Measurements from ENCODE around the gene WNT7A.

Gene WNT7A

DNA sequence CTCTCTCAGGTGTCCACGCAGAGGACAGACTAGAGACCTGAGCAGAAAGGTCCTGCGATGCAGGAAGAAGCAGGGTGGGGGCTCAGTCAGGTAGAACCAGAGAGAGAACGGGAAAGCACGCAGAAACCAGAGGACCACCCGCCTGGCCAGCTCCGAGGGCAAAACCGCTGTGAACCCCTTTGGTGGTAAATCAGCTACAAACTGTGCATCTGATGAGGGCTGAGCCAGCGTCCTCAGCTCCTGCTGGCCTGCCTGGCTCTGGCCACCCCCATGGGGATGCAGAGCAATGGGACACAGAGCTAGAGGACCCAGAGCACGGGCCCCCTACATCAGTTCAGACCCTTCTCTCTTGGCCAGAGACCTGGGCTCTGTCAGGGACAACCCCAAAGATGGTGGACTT, 44.6 kb downstream of the WNT7A start:
- H3K4me3 ChIP-seq = no peak overlapping the region
- H3K27ac ChIP-seq = no peak overlapping the region

DNA sequence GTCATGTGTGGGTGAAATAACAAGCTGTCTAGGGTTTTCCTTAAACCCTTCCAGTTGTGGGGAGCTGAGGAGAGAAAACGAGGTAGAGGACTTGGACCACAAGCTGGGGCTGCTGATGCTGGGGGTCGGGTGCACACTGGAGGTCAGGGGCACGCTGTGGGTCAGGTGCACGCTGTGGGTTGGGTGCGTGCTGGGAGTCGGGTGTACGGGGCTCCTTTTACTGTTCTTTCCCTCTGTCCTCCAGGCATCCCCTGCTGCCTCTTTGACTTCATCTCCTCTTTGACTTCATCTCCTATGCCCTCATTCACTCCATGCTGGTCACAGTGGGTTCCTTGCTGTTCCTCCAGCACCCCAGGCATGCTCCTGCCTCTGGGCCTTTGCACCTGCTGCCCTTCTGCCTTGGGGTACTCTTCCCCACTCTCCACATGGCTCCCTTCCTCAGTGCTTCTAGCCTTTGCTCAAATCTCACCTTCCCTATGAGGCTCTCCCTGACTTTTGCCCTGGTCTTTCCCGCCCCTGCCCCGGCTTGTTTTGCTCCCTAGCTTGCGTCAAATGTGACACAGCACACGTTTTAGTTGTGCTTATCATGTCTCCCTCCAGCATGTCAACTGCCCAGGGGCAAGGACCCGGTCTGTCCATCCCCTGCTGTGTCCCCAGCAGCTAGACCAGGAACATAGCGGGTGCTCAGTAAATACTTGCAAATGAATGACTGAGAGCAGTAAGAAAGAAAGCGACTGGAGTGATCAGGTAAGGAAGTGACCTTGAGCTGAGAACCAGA, 45.4 kb downstream of the WNT7A start:
- H3K4me3 ChIP-seq = no peak overlapping the region
- H3K27ac ChIP-seq = no peak overlapping the region

DNA sequence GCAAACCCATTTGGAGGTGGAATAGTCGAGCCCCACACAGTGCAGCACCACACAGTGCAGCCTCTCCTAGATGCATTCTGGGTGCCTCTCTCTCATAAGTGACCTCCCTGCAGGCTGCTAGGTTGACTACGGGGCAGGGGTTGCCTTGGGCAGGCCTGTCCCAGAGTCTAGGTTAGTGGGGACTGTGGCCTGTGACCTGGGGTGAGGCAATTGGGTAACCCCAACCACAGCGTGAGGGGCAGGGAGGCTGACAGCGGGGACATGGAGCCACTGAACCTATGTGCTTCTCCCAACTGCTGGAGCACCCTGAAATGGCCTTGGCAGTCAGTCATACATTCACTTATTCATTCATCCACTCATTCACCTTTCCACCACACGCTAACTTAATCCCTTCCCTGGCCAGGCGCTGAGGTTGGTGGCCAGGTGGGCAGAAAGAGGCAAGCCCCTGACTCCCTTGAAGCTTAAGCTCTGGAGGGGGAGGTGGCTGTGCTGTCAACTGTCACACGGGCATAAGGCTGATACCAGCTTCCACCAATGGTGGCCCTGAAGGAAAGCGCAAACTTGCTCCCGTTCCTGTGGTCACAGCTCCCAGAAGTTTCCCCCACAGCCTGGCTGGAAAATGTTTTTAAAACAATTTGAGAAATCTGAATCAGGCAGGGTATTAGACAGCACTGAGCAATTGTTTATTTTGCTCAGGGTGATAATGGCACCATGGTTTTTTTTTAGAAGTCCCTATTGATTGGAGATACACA, 46.2 kb downstream of the WNT7A start:
- Histone ChIP-seq H3K4me3 (no peak overlapping the region), H3K27ac (no peak overlapping the region)

DNA sequence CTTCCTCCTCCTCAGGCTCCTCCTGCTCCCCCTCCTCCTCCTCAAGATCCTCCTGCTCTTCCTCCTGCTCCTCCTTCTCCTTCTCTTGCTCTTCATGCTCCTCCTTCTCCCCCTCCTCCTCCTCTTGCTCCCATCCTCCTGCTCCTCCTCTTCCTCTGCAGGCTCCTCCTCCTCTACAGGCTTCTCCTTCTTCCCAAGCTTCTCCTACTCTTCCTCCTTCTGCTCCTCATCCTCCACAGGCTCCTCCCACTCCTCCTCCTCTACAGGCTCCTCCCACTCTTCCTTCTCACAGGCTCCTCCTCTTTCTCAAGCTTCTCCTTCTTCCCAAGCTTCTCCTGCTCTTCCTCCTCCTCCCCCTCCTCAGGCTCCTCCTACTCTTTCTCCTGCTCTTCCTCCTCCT, 47.7 kb downstream of the WNT7A start:
- Histone ChIP-seq H3K4me3 (no peak overlapping the region), H3K27ac (no peak overlapping the region)

DNA sequence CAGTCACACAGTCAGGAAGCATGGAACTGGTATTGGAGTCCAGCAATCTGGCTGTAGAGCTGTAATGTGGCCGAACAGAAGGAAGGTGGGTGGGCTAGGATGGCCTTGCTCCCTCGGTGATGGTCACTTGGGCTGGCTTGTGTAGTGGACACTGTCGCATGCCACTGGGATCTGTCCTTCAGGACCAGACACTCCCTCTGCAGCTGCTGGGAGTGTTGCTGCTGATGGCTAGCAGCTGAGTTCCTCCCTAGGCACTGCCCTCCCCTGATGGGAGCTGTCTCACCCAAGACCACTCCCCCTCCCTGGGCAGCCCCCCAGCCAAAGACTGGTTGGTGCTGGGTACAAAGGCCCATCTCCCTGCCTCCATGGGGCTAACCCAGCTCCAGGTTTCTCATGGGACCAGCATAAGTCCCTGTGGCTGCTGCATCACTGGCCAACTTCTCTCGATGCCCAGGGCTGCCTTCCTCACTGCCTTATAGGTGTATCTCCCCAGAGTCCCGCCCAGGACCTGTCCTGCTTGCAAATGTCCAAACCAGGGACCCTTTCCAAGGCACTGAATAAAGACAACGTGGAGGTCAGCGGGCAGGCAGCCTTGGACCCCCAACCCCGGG, 48.4 kb downstream of the WNT7A start:
- Histone ChIP-seq H3K4me3 (no peak overlapping the region), H3K27ac (no peak overlapping the region)

DNA sequence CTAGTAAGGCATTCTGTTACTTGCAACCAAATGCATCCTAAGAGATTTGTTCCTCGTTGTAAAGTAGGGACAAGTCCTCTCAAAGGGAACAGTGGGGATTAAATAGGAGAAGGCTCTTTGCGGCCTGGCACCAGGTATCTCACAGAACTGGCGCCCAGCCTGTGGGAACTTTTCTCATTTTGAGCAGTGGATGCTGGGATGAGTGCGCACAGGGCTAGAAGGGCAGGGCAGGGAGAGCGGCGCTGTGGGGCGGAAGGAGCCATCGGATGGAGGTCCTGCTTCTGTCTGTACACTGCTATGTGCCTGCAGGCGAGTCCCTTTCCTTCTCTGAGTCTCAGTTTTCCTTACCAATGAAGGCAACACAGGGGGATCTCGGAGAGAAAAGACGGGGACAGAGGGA, 50.6 kb downstream of the WNT7A start:
- H3K27ac ChIP-seq = no peak overlapping the region
- no peak overlapping the region for H3K4me3 ChIP-seq

DNA sequence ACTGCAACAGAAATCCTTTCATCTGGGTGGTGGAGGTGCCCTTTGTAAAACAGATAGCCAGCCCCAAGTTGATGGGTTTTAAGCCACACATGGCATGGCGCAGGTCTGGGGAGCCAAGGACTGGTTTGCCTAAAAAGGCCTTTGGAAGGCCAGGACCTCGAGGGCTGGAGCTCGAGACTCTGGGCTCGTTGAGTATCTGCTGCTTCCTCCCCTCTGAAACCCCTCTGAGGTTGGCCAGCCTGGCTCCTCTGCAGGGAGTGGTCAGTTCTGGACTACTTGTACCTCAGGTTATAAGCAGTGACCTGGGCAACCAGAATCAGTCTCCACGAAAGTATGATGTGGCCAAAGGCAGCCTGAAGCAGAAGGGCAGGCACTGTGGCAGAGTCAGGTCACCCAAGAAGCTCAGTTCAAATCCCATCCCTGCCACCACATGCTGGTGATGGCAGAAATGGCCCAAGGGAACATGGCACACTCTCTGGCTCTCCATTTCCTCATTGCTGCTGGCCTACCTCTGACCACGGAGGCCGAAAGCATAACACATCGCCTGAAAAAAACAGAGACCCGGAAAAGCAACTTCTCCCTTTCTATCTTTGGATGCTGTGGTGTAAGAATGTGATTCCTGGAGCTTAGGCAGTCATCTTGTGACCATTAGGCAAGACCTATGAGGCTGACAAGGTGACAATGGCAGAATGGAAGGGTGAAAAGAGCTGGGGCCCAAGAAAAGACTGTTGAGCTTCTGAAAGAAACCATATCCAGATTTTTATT, 51.2 kb downstream of the WNT7A start:
- H3K4me3 ChIP-seq = no peak overlapping the region
- H3K27ac ChIP-seq = no peak overlapping the region

DNA sequence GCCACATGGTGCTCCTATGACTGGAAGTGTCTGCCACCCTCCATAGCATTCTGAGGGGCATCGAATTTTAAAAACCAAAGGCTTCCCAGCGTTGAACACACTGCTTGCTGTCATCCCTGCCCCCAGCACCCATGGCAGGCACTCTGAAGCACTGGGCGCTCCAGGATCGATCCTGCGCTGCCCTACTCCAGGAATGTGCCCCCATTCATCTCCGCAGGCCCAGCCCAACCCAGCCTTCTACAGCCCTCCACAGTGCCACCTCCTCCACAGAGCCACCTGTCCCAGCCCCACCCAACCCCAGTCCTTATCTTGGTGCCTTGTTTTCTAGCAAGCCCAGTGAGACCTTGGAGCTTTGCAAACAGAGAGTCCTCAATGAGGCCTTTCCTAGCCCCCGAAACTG, 52.2 kb downstream of the WNT7A start:
- no peak overlapping the region for H3K4me3 ChIP-seq

DNA sequence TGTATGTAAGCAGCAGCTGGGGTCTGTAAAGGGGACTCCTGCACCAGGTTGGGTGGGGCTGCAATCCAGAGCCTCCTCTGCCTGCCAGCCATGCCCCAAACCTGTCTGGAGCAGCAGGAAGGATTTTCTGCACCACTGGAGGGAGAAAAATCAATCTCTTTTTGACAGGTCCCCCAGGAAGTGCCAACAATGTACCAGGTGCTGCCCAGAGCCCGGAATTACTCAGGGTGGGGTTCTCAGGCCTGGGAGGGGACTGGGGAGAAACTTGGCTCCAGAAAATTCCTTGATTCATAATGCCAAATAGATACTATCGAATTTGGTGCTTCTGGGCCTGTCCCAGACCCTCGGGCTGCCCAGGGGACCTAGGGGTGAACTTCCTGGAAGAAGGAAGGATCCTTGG, 52.6 kb downstream of the WNT7A start:
- Histone ChIP-seq H3K4me3 (no peak overlapping the region), H3K27ac (no peak overlapping the region)

More for the DNA sequence above, 52.2 kb downstream of the WNT7A start:
- no peak overlapping the region for H3K27ac ChIP-seq

DNA sequence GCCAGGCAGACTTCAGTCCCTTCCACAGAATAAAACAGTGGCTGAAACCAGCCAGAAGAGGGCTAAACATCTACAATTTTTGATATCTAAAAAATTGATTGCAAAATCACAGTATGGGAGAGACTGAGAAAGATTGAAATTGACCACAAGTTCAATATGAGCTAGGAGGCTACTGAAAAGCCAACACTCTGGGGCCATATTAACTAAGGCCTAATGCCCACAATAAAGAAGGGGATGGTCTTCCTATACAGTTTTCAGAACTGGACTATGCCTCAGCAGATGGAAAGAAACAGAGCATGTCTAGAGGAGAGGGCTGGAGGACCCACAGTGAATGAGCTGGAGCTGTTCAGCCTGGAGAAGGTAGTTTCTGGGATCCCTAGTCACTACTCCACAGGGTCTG, 53.2 kb downstream of the WNT7A start:
- H3K27ac ChIP-seq = no peak overlapping the region

DNA sequence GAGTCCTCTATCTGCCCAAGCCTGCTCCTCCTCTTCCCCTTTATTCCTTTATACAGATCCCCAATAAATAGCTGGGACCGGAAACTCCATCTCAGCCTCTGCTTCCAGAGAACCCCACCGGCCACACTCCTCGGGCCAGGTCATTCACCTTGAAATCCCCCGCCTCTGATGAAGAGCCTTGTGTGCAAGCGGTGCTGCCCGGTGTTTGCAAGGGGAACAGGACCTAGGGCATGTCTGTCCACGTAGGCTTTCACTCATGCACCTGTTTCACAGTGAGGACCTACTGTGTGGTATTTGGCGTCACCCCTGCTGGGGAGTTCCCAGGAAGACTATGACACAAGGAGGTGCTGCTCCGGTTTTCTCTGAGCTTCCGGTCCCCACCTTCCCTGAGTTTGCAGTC, 54.0 kb downstream of the WNT7A start:
- Histone ChIP-seq H3K4me3 (no peak overlapping the region), H3K27ac (no peak overlapping the region)

More for the DNA sequence above, 53.2 kb downstream of the WNT7A start:
- no peak overlapping the region for H3K4me3 ChIP-seq

DNA sequence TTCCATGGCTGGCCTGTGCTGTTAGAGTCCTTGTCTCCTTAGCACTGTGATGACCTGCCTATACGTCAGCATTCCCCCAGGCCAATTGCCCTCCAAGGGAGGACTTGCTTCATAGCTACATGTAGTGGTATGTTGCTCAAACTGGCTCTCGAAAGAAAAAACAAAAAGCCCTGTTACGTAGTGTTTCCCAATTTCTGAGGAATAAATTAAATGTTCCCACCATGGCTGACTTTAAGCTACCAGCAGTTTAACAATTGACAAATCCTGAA, 54.6 kb downstream of the WNT7A start:
- Histone ChIP-seq H3K4me3 (no peak overlapping the region), H3K27ac (no peak overlapping the region)

DNA sequence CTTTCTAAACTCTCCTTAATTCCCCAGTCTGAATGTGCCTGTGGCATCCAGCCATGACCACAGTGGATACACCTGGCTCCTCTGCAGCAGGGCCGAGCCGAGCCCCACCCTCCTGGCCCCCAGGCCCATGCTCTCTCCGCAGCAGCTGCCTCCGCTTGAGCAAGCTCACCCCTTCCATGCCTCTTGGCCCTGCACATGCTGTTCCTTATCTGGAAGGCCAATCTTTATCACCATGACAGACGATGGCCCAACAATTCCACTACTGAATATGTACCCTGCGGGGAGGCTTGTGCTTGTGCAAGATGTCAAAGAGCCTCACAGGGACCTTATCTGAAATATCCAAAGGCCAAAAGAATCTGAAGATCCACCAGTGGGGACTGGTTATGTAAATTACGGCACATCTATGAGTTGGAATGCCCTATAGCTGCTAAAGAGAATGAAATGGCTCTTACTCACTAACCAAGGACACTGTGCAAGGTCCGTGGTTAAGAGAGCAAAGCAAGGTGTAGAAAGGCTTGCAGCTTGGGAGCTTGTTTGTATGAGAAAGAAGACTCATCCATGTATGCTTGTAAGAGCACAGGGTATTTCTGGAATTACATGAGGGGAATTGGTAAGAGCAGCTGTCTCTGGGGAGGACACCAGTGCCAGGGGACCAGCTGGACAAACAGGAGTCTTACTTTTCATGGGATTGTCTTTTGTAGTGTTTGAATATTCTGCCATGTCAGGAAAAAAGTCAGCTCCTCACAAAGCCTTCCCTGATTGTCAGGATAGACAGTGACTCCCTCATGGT, 55.2 kb downstream of the WNT7A start:
- H3K27ac ChIP-seq = no peak overlapping the region
- no peak overlapping the region for H3K4me3 ChIP-seq

DNA sequence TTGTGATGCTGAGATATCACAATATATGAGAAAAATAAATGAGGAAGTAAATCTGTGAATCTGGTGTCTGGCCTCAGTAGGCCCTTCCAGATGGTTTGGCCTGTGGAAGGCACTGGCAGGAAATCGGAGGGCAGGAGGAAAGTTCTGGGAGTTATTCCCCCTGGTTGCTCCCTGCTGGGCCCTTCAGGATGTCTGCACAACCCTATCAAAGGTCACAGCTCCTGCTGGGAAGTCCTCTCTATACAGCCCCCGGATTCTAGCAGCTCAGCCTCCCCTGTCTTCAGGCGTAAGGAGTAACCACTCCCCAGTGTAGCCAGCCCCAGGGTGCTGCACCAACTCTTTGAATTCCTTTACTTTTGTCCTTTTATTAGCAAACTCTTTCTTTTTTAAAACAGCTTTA, 56.2 kb downstream of the WNT7A start:
- H3K27ac ChIP-seq = no peak overlapping the region

DNA sequence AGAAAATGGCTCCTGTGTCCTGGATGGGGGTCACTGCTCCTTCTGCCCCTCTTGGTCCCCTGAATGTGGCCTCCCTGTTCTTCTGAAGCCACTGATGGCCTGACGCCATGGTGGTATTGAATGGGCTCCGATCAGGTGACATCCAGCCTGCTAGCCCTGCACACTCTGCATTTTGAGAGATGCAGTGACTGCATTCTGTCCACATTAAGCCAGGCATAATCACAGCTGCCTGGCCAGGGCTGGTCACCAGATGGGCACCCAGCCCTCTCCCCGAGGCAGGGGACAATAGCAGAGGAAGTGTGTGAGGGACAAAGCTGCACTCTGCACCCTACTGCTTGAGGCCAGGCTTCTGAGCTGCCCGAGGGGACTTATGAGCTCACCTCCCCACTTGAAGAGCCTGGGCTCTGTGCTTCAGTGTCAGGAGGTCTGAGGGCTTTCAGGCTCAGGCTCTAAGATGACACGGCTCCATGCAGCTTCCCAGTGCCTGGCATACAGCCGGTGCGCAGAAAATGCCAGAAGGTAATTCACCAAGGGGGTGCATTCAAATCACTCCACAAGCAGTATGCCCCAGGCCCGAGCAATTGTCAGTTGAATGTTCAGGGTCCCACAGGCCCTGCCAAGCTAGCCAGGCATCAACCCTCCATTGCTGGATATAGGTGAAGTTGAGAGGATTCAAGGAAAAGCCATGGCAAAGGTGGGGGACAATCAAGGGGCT, 56.8 kb downstream of the WNT7A start:
- H3K27ac ChIP-seq = no peak overlapping the region
- no peak overlapping the region for H3K4me3 ChIP-seq

More for the DNA sequence above, 56.2 kb downstream of the WNT7A start:
- no peak overlapping the region for H3K4me3 ChIP-seq

DNA sequence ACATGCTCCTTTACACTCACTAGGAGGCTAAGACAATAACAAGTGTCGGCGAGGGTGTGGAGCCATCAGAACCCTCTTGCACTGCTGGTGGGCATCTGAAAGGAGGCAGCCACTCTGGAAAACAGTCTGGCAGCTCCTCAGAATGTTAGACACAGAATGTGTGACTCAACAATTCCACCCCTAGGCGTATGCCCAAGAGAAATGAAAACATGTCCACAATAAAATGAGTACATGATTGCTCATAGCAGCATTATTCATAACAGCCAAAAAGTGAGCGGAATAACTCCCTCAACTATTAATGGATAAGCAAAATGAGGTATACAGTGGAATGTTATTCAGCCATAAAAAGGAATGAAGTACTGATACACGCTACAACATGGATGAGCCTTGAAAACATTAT, 57.8 kb downstream of the WNT7A start:
- H3K27ac ChIP-seq = no peak overlapping the region
- no peak overlapping the region for H3K4me3 ChIP-seq

DNA sequence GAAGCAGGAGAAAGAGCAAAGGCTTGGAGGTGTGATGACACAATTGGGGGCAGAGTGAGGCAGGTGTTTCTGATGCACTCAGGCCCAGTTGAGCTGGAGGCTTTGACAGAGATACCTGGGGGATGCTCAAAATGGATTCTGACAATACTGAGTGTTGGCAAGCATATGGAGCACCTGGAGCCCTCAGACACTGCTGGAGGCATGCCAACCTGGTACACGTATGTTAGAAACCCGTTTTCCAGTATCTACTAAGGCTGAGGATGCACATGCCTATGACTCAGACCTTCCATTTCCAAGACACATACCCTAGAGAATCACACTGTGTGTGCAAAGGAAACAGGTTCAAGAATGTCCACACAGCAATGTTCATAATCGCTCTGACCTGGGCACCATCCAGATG, 58.7 kb downstream of the WNT7A start:
- no peak overlapping the region for H3K27ac ChIP-seq
- no peak overlapping the region for H3K4me3 ChIP-seq

DNA sequence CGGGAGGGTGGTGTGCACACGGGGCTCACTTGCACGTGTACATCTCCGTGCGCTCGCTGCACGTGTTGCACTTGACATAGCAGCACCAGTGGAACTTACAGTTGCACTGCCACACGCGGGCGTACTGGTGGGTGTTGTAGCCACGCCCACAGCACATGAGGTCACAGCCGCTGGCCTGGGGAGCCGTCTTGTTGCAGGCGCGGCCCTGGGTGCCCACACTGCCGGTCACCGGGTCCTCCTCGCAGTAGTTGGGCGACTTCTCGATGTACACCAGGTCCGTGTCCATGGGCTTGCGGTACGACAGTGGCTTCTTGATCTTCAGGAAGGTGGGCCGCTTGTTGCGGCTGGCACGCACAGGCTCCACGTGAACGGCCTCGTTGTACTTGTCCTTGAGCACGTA, 61.0 kb downstream of the WNT7A start:
- Histone ChIP-seq H3K4me3 (no peak overlapping the region), H3K27ac (no peak overlapping the region)

DNA sequence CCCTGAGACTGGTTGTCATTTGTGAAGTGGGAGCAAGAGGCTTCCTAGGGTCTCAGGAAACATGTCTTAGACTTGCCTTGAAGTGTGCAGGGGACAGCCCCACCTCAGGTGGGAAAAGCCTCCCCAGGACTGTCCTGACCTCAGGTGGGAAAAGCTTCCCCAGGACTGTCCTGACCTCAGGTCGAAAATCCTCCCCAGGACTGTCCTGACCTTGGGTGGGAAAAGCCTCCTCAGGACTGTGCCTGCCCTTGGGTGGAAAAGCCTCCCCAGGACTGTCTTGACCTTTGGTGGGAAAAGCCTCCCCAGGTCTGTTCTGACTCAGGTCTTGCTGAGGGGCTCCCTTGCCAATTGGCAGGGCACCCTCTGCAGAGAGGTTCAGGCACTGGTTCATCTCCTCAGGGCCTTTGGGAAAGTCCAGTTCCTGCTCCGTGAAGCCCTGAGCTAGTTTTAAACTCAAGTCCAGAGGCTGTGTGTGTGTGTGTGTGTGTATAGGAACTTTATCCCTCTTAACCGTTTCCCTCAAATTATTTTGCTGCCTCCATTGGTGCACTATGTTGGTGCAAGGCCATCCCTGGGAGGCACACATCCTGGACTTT, 64.7 kb downstream of the WNT7A start:
- Histone ChIP-seq H3K27ac (no peak overlapping the region), H3K4me3 (no peak overlapping the region)

All from skin epidermis (tissue), 12 donors.